HG03432 (cell line): Measurements from ENCODE around the gene BHMT2.

ENCODE experiments used
- ATAC-seq: cut with Tn5 transposase; IDR thresholded peaks from one replicate; pipeline ENCODE4 v1.9.1; 2021; ENCODE audit warnings: mild to moderate bottlenecking, moderate library complexity; ENCODE audit not compliant: unreplicated experiment

BHMT2 gene

DNA sequence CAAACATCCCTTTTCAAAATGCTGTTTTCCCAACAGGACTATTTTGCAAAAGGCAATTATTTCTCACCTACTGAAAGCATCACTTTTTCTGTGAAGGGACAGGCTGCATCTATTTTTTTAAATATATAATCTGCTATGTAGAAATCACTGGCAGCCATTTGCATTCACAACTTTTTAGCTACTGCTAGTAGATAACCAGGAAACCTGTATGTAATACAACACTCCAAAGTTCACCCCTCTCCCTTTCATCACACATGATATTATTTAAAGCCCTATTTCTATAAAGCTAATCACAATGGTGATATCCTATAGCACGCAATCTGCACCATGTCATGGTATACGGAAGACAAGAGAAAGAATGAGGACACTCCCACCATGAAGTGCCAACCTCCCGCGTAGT, 9.9 kb upstream of the BHMT2 start:
- ATAC-seq: no peak

DNA sequence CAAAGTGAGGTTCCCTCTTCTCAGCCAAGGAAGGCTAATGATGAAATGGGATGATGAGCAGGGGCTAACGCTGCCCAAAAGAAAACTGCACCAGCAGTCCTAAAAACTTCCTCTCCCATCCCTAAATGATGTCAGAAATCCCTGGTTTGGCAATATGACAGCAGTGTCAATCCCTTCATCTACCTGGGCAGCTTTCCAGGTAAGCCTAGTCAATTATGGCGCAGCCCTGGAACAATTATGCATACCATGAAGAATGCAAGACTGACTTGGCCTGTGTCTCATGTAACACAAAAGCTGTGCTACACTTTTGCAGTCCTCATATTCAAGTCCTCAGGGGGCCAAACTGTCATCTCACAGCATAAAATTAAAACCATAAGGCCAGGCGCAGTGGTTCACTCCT, 7.1 kb upstream of the BHMT2 start:
- no peak for ATAC-seq

DNA sequence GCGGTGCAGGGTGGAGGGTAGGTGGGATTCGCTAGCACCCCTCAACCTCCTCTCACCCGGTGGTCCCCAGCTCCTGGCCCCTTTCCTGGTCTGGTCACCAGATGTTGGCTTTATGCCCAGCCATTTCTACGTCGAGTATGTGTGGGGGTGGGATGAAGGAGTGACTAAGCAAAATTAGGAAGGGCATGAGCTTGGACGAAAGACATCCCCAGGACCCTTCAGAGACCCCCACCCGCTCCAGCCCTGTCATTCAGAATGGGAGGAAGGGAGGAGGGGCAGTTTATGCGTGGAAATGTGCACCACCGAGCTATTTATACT, 742 bp downstream of the BHMT2 start:
- no peak for ATAC-seq

DNA sequence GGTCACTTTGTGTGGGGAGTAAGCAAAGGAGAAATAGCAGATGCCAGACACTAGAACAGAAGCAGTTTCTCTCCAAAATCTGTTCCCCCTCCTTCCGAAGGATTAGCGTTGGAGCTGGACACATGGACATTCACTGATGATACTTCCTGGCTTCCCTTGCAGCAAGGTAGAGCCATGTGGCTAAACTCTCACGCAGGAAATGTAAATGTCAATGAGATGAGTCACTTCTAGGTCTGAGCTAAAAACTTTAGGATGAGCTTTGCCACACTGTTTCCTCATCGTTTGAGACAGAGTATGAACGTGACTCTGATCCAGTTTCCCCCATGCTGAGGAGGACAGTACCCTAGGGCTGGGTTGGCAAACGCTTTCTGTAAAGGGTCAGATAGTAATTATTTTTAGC, 5.1 kb downstream of the BHMT2 start:
- ATAC-seq: no peak

DNA sequence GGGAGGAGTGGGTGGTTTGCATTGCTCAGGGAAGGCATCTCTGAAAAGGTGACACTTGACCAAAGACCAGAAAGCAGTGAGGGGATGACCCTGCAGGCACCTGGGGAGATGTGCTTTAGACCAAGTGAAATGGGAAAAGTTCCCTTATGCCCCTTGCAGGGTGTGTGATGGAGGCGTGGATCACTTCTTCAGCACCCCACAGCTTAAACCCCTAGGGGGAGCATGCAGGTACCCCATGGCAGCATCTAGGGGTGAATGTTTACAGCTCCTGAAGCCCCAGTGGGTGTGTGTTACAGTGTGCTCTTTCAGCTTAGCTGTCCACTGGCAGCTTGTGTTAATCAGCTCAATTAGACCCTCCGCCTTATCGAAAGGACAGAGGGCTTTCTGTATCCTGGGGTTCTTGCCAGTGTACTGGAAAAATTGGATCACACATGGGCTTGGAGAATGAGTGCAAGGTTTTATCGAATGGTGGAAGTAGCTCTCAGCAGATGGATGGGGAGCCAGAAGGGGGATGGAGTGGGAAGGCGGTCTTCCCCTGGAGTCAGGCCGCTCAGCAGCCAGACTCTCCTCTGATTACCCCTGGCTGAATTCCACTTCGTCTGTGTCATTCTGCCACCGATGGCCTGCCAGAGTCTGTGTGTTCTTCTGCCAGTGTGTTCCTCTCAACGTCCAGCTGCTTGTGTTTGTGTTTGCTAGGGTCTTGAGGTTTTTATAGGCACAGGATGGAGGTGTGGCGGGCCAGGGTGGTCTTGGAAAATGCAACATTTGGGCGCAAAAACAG, 6.3 kb downstream of the BHMT2 start:
- no peak for ATAC-seq

DNA sequence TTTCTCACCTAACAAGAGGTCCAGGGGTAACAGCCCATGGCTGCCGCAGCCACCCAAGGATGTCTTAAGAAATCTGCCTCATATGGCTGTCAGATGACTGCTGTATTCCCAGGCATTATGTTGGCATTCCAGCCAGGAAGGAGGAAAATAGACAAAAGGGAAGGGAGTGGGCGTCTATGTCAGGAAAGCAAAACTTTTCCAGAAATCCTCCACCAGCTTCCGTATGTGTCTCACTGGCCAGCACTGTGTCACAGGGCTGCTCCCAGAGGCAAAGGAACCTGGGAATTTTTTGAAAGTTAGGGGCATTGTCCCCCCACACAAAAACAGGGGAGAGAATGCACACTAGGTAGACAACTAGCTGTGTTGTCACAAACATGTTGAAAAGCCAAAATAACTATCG, 7.3 kb downstream of the BHMT2 start:
- no peak for ATAC-seq

DNA sequence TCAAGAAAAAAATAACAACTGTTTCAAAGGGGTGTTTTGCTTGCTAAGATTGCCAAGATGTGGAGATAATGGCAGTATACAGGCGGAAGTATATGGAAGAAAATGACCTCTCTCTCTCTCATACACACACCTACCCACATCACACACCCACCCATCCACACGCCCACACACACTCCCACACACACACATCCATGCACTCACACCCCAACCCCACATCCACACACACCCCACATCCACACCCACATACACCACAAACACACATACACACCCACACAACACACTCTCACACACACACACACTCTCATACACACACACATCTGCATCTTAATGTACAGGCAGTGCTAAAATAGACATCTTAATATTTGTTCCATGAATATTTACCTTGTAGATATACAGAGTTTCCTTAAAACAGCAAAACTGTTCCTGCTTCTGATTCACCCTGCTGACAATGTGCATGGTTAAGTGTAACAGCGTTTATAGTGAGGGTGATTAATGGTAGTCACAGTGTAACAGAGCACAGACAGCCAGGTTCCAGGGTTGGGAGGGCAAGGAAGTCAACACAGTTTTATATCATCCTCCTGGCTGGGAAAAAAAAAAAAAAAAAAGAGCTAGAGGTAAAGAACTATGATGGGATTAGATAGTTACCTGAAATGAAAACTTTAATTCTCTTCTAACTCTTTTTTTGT, 8.3 kb downstream of the BHMT2 start:
- no peak for ATAC-seq

DNA sequence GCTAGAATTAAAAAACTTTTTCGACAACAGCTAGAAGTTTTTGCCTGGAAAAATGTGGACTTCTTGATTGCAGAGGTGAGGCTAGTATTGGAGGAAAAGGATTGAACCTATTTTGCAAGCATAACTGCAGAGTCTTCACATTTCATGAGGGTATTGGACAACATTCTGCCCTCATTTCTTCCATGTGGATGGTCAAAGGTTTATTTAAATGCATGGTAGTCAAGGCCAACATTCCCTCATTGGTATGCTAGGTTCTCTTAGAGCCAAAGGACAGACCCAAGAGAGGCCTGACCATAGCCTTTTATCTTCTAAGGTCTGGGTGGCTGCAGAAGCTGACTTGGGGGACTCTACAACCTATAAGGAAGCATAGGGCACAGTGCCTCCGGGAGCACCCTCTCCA, 11.2 kb downstream of the BHMT2 start:
- ATAC-seq: no peak

DNA sequence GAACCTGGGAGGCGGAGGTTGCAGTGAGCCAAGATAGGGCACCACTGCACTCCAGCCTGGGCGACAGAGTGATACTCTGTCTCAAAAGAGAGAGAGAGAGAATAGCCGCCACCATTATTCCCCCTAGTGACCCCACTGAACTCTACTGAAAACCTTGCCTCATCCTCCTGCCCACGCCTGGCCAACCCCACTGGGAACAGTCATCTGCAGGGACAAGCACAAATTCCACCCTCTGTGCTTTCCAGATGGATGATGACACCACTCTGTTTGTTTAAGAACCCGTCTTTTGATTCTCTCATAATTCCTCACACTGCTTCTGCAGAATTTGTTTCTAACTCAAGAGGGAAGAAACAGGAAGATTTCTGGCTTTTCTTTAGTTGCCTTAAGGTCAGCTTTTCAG, 12.2 kb downstream of the BHMT2 start:
- no peak for ATAC-seq

DNA sequence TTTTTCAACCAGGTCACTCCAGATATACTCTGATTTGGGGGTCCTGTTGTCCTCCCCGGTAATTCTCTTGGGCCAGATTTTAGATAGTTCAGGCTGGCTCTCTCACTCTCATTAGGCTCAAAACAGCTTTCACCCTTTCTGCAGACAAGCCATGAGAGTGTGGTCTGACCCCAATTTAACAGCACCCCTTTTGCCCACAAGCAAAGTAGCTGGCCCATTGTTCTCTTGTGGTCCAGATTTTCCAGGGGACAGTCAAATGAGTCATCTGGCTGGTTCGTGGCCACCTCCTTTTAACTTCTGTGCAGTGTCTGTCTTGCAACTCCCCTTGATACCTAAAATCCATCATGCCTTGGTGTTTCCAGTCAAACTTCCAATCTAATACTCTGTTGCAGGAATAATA, 16.5 kb downstream of the BHMT2 start:
- ATAC-seq: no peak

DNA sequence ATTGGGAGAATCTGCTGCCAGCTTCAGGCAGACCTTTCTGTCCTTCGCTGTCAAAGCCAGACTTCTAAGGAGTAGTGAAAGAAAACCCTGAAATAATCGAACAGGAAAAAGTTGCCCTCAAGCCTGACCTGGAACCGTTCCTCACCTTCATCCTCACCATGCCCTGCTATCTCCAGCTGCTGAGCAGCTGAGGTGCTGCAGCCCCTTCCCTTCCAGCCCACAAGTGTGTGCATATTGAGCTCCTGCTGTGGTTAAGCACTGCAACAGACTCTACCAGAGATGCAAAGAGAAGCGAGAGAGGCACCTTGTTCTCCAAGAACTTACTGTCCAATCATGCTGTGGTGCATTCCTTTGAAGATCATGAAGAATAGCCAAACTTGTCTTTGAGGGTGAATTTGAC, 18.9 kb downstream of the BHMT2 start:
- no peak for ATAC-seq

DNA sequence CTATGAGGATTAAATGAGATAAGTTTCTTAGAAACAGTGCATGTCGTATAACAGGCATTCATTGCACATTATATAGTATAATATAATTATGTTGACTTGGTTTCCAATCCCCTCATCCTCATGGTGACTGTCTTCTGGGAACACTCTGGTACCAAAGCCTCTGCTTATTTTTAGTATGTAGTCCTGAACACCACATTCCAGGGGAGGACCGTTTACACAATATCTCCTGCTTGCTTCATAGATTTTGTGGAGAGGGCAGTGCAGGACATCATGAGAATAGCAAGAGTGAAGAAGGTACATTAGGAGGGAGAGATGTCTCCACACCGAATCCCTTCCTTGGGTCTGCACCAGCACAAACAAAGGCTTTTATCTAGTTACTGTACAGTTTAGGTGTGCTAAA, 21.5 kb downstream of the BHMT2 start:
- no peak for ATAC-seq

DNA sequence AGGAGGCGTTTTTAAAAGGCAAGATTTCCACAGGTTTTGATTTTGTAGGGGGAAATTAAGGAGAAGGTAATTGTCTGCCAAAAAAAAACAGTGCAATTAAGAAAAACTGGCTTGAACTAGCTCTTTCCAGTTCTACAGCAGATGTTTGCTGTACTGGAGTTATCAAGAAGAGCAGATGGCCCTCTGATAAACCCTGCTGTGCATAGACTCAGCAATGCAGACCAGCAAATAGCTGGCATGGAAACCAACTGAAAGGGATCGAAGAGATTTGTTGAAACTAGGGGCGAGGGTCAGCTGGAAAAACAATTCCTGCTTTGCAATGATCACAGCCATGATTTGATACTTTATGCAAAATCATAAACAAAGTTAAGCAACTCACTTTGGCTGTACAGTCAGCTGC, 24.2 kb downstream of the BHMT2 start:
- no peak for ATAC-seq

DNA sequence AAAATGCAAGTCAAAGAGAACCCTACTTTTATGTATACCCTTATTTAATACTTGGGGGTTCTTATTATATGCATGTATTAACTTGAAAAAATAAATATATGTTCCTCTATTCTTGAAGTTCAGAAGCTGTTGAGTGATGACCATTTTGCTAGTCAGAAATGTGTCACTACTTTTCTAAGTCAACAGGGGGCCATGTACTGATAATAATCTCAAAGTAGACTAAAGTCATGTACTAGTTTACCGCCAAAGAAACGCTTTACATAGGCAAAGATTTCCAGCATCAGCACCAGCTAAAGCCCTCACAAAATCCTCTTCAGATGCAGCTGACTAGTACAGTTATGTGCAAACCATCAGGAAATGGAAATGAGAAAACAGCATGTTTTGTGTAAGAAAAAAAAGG, 36.3 kb downstream of the BHMT2 start:
- no peak for ATAC-seq

DNA sequence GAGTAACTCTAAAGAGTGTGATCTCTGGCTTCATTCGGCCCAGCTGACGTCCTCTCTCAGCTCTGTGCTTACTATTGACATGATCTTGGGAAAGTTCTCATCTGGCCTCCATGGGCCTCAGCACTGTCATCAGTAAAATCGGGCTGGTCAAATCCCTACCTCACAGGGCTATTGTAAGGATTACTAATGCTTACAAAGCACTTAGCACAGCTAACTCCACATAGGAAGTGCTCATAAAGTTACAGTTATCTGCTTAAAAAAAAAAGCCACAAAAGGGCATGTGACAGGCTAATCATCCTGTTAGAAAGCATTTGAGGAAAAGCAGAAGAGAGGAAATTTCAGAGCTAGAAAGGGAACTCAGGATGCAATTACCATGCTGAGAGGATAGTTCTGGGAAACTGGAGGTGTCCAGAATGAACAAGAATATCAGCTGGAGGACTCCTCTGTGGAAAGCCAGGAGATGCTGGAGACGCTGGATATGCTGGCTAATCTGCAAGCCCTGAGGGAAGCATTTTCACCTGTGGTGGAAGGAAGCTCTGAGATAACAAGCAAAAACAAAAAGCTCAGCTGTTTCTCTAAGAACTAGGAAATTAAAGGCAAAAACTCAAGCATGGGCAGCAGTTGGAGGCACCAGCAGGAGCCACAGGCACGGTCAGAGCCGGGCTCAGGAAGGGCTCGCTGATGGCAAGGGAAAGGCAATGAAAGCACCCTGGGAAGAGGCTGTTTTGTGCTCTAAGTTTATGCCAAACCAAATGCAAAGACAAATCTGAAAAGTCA, 37.6 kb downstream of the BHMT2 start:
- no peak for ATAC-seq

DNA sequence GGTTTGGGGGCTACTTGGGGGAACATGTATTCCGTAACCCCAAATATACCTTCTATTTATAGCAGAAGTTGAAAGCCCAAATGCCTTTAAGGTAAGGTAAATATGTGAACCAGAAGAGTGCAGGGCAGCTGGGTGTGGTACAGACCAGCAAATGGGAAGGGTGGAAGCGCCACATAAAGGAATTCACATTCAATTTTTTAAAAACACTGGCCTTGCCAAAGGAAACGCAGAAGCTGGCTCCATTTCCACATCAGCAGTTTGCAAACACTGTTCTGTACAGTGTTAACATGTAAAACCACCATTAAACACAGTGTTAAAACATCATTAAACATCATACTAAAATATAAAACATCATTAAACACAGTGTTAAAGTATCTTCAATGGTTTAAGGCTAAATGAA, 38.5 kb downstream of the BHMT2 start:
- no peak for ATAC-seq

DNA sequence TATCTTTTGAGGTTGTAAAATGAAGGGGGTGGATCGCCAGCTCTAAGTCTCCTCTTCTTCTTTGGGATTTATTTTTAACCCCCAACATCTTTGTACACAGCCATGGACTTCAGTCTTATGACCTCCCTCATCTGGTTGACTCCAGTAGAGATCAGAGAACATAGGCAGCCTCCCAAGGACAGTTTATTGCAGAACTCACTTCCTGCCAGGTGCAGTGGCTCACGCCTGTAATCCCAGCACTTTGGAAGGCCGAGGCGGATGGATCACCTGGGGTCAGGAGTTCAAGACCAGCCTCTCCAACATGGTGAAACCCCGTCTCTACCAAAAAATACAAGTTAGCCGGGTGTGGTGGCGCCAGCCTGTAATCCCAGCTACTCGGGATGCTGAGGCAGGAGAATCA, 39.2 kb downstream of the BHMT2 start:
- no peak for ATAC-seq

DNA sequence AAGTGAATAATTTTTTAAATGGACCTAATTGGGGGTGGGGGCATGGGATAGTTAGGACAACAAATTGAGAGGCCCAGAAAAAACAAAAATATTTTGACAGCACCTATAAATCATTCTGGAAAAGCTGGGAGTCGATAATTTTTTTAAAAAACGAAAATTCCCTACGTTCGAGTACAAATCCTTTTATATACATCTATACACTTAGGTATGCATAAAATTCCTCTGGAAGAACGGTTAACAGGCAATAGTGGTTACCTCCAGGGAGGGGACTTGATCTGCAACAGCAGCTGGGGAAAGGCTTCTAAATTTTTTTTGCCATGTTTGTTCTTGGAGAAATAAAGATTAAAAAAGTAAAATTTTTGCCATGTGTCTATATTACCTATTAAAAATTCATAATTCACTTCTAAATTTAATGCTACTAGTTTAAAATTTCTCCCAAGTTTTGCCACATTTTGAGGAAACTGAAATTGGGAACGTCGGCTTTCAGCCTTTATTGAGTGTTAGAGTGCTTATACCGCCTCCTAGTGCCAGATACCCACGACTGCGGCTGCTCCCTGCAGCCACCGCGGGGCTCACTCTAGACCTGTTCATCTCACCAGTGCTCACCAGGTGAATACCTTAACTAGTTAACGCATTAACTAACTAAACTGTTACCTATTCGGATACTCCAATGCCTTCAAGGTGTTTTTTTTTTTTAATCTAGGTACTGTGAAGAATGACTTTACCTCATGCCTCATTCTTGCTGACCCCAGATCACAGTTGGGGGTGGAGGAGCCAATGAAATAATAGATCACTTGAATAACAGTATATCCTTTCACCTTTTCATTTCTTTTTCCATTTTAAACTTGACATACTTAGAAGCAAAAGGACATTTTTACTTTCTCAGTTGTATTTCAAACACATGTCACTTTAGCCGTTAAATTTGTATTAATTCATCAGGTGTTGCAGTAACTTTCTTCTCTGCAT, 40.2 kb downstream of the BHMT2 start:
- ATAC-seq: no peak

DNA sequence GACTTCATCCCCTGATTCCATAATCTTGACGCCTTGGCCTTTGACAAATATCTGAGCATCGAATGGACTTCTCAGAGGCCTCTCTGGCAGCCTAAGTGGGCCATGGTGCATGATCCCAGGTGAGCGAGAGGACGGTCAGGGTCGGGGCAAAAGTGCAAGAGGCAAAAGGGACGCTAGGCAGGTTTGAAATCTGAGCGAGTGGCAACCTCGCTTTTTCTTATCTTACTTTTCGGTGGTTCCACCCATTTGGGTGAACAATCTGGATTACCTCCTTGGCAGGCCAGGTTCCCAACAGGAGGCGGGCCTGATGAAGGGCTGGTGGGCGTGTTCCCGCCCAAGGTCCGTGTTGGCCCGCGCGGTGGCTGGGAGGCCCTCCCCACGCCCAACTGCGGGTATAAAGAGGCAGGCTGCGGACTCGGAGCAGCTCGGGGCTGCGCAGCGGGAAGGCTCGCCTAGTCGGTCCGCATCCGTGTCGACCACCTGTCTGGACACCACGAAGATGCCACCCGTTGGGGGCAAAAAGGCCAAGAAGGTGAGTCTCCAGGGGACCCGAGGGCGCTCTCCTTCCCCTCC, 41.9 kb downstream of the BHMT2 start, which contains the start of gene BHMT:
TSS of gene BHMT (plus strand) at position 423 of the 573 bp plus-strand sequence. CDS start at position 500, 77 bp downstream.
- ATAC-seq: no peak

DNA sequence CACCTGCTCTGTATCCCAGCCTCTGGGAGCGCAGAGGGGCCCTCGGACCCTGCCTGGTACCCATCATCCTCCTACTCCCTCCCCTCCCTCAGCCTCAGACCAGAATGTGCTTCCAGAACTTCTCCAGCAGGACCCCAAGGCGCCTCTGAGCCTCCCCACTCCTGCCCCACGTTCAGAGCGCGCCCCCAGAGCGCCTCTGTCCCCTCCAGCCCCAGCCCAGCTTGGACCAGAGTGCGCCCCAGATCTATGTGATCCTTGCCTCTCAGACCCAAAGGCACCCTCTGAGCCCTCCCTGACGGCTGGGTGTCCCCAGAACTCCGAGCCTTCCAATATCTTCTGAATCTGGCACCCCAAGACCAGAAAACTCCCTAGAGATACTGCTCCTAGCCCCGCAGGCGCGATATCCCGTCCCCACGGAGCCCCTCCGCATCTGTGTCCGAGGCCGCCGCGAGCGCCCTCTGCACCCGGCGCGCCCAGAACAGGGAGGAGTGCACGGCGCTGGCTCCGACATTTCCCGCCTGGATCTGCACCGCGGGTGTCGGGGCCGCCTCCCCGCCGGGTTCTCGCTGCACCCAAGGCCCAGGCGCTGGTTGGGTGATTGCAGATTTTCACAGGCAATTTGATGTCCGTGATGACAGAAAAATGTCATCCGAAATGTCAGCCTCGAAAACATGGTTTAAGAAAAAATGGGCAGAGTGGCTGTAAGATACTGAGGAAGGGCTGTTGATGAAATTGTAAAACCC, 42.6 kb downstream of the BHMT2 start:
- no peak for ATAC-seq
